CD4-positive, alpha-beta T cell treated with Interleukin-21 for 1 hour (primary cell): Measurements from ENCODE around the gene ZFP28.
A peak's percentile ranks its signal among the peaks of the same experiment; 100 is the strongest.

Source experiments
- DNase-seq: peaks from one replicate; pipeline ENCODE4 v3.0.0-alpha.2; 2020

Gene ZFP28

GRCh38 chr19:56538761-56539263 lies at the start of gene ZFP28:
Gene ZFP28 (plus strand): TSS chr19:56538948. CDS start chr19:56539019, 71 bp downstream.
- DNase-seq, result no peak

- DNase-seq, result no peak
These were observed 47.3 kb upstream of the ZFP28 start for GRCh38 chr19:56491399-56491798.

GRCh38 chr19:56504581-56504980 lies 34.2 kb upstream of the ZFP28 start:
- no peak for DNase-seq

- DNase-seq, result peak; percentile 85
These were observed 31.1 kb upstream of the ZFP28 start, which contains the start of gene ZNF471 for GRCh38 chr19:56507446-56508289. Gene ZNF471 (plus strand): TSS chr19:56507855. CDS start chr19:56511572, 3,717 bp downstream.

GRCh38 chr19:56508290-56508778 lies 30.4 kb upstream of the ZFP28 start:
- DNase-seq, result no peak

- DNase-seq, result no peak
These were observed 13.4 kb upstream of the ZFP28 start for GRCh38 chr19:56525214-56525860.

GRCh38 chr19:56537442-56537841 lies 1.3 kb upstream of the ZFP28 start:
- DNase-seq, result no peak

GRCh38 chr19:56538254-56538760 lies 441 bp upstream of the ZFP28 start:
- DNase-seq, result peak; percentile 90

GRCh38 chr19:56543776-56544175 lies 5.0 kb downstream of the ZFP28 start:
- DNase-seq, result no peak

GRCh38 chr19:56547535-56547934 lies 8.8 kb downstream of the ZFP28 start:
- no peak for DNase-seq

GRCh38 chr19:56554272-56554869 lies 15.6 kb downstream of the ZFP28 start:
- DNase-seq, result no peak

GRCh38 chr19:56562766-56563165 lies 24.0 kb downstream of the ZFP28 start:
- no peak for DNase-seq

- peak; percentile 23 for DNase-seq
These were observed 28.1 kb downstream of the ZFP28 start for GRCh38 chr19:56566904-56567273.

GRCh38 chr19:56567274-56568120 lies 28.7 kb downstream of the ZFP28 start, which contains the start of gene ZNF470:
Gene ZNF470 (plus strand): TSS chr19:56567468. CDS start chr19:56570312, 2,844 bp downstream.
- DNase-seq, result peak; percentile 89

- no peak for DNase-seq
These were observed 33.8 kb downstream of the ZFP28 start for GRCh38 chr19:56572589-56572988.

- no peak for DNase-seq
These were observed 35.2 kb downstream of the ZFP28 start for GRCh38 chr19:56573914-56574313.

GRCh38 chr19:56577719-56578602 lies 39.2 kb downstream of the ZFP28 start:
- no peak for DNase-seq

GRCh38 chr19:56594446-56594782 lies 55.7 kb downstream of the ZFP28 start:
- DNase-seq, result no peak

- DNase-seq, result peak; percentile 91
These were observed 56.2 kb downstream of the ZFP28 start, which contains the start of gene ZNF71 for GRCh38 chr19:56594783-56595547. Gene ZNF71 (plus strand): TSS chr19:56595302. CDS start chr19:56601559, 6,257 bp downstream.

GRCh38 chr19:56595548-56595899 lies 56.8 kb downstream of the ZFP28 start:
- DNase-seq, result no peak
